Naive thymus-derived CD4-positive, alpha-beta T cell (primary cell): ENCODE data around the gene RAD51B. TPM values are rescaled to one million over a fixed set of nuclear protein-coding genes. Genes with fewer than 3 reads are reported as not detected.
A peak's percentile ranks its signal among the peaks of the same experiment; 100 is the strongest.

ENCODE experiments used
- ATAC-seq: fragments of 150-1000 bp; cut with Tn5 transposase; 2 replicates; pipeline ENCODE4 v1.10.0; 2021; ENCODE audit warnings: mild to moderate bottlenecking, moderate library complexity
- CTCF ChIA-PET: fragments of 350-600 bp; sonication (Branson Sonifier 250); formaldehyde crosslinking; loops from one replicate; lab custom pipeline; 2021; ENCODE audit warnings: antibody characterized with exemption; lab: Charles Lee
- POLR2A ChIA-PET: fragments of 350-600 bp; sonication (Branson Sonifier 250); formaldehyde crosslinking; loops from one replicate; lab custom pipeline; 2021; ENCODE audit warnings: antibody characterized with exemption, inconsistent platforms; lab: Charles Lee
- DNase-seq, 9 donors: peaks; one replicate each; pipeline versions ENCODE4 v3.0.0 to v3.0.0-alpha.2; 2020 to 2022; ENCODE audit warnings: mixed read lengths in 1 of 9
- H3K27ac ChIP-seq: one replicate; pipeline ENCODE4 v1.7.0; 2013; ENCODE audit warnings: mild to moderate bottlenecking, low read depth, low read length, moderate library complexity
- H3K27me3 ChIP-seq, 2 donors: one replicate each; pipeline ENCODE4 v1.7.0; 2013; ENCODE audit warnings: low read length in 2 of 2, mild to moderate bottlenecking in 2 of 2, moderate library complexity in 2 of 2; ENCODE audit not compliant: control insufficient read depth in 2 of 2, insufficient read depth in 2 of 2
- H3K36me3 ChIP-seq, 3 experiments: 1 replicate in 2 of 3; 2 replicates in 1 of 3; pipeline ENCODE4 v1.7.0; 2013; ENCODE audit warnings: low read length in 3 of 3, mild to moderate bottlenecking in 3 of 3, moderate library complexity in 1 of 3; ENCODE audit not compliant: insufficient read depth in 3 of 3, control insufficient read depth in 2 of 3
- H3K4me1 ChIP-seq, 2 donors: one replicate each; pipeline ENCODE4 v1.7.0; 2013; ENCODE audit warnings: low read length in 2 of 2, mild to moderate bottlenecking in 2 of 2, moderate library complexity in 1 of 2; ENCODE audit not compliant: control insufficient read depth in 2 of 2, insufficient read depth in 2 of 2
- H3K4me3 ChIP-seq: 2 replicates; pipeline ENCODE4 v1.7.0; 2013; ENCODE audit warnings: mild to moderate bottlenecking, low read length
- H3K9me3 ChIP-seq, 3 experiments: 1 replicate in 2 of 3; 2 replicates in 1 of 3; pipeline ENCODE4 v1.7.0; 2013; ENCODE audit warnings: low read length in 3 of 3; ENCODE audit not compliant: control insufficient read depth in 2 of 3
- H3K27ac Mint-ChIP-seq, 9 donors: one replicate each; pipeline ENCODE4 v1.8.0; 2020 to 2022; ENCODE audit warnings: mixed read lengths in 9 of 9, mild to moderate bottlenecking in 8 of 9, moderate library complexity in 5 of 9, inconsistent platforms in 2 of 9
- H3K27me3 Mint-ChIP-seq, 5 donors: one replicate each; pipeline ENCODE4 v1.8.0; 2021 to 2022; ENCODE audit warnings: mixed read lengths in 5 of 5, mild to moderate bottlenecking in 1 of 5
- H3K36me3 Mint-ChIP-seq, 5 donors: one replicate each; pipeline ENCODE4 v1.8.0; 2020 to 2022; ENCODE audit warnings: mixed read lengths in 5 of 5, mild to moderate bottlenecking in 3 of 5, inconsistent platforms in 1 of 5
- H3K4me1 Mint-ChIP-seq, 7 donors: one replicate each; pipeline ENCODE4 v1.8.0; 2020 to 2022; ENCODE audit warnings: mixed read lengths in 7 of 7, mild to moderate bottlenecking in 3 of 7, inconsistent platforms in 1 of 7
- H3K4me3 Mint-ChIP-seq, 10 donors: one replicate each; pipeline ENCODE4 v1.8.0; 2020 to 2022; ENCODE audit warnings: mild to moderate bottlenecking in 10 of 10, mixed read lengths in 10 of 10, moderate library complexity in 6 of 10, inconsistent platforms in 2 of 10
- H3K9me3 Mint-ChIP-seq, 11 donors: one replicate each; pipeline ENCODE4 v1.8.0; 2020 to 2022; ENCODE audit warnings: mixed read lengths in 11 of 11, mild to moderate bottlenecking in 4 of 11, inconsistent platforms in 1 of 11, moderate library complexity in 1 of 11
- intact Hi-C, 2 donors: fragments of 100-400 bp; cut with micrococcal nuclease; formaldehyde crosslinking; loops; one replicate each; pipeline ENCODE4 v1.15.1; 2023
- polyA plus RNA-seq, 2 donors: library from polyadenylated mRNA; unstranded; fragments of 300-500 nt; fragmentation: Illumina TruSeq; gene quantifications; one replicate each; pipeline ENCODE4 v1.2.3, GENCODE V29; 2021
- total RNA-seq, 6 experiments: library from RNA in 5 of 6; stranded (reverse) in 5 of 6; gene quantifications; 1 replicate in 5 of 6; 2 replicates in 1 of 6; pipeline ENCODE4 v1.2.3 and lab custom pipeline; 2021 to 2026

Gene RAD51B
- total and polyA plus RNA-seq, 7 experiments from 2014 or later: 15.0 to 42.2 (median 28.8) TPM

DNA sequence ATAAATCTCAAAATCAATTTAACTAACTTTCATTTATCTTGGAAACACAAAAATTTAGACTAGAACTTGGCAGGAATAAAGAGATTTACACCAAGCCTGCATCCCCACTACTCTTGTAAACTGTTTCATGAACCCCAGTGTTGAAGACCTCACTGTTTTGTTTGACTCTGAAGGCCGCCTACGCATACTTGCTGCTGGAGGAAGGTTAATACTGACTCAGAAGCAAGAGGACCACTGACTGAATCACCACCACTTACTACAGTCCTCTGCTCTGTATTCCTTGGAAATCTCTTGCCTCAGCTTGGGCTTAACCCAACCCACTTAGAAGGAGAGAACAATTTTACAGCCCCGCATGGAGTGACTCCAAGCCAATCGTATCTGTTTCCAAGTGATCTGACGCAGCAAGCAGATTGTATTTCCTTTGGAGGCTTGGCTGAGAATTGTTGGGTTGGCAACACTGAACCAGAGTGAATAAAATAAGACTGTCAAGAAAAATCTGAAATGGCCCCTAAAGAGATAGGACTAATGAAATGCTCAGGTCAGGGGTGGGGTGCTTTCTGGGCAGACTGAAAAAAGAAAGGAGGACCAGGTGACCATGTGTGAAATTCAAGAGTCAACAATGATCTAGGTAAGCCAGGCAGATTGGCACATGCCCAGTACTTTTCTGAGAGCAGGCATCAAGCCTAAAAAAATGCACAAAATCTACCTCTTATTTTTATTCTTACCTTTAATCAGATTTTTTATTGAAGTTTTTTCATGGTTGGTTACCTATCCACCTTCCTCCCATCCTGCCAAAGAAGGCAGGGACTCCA, 724.7 kb downstream of the RAD51B start:
- Mint-ChIP-seq H3K27ac (no peak overlapping the region), H3K4me1 (peaks cover 0 to 10% (median 3%) of the 10 kb centered on the region in 7 donors), H3K27me3 (no peaks in the 10 kb centered on the region), H3K9me3 (peaks cover 0 to 5% (median 0%) of the 10 kb centered on the region in 11 donors), H3K4me3 (no peak overlapping the region), H3K36me3 (peaks cover 0 to 8% (median 3%) of the 10 kb centered on the region in 5 donors)
- Histone ChIP-seq H3K4me3 (no peak overlapping the region), H3K27me3 (no peaks in the 10 kb centered on the region), H3K36me3 (no peaks in the 10 kb centered on the region), H3K9me3 (no peaks in the 10 kb centered on the region), H3K27ac (no peak overlapping the region), H3K4me1 (no peaks in the 10 kb centered on the region)
- CTCF ChIA-PET: no interaction called here
- POLR2A ChIA-PET: no interaction called here
- DNase-seq: no peak
- intact Hi-C loops: no loop called here
- no peak for ATAC-seq

DNA sequence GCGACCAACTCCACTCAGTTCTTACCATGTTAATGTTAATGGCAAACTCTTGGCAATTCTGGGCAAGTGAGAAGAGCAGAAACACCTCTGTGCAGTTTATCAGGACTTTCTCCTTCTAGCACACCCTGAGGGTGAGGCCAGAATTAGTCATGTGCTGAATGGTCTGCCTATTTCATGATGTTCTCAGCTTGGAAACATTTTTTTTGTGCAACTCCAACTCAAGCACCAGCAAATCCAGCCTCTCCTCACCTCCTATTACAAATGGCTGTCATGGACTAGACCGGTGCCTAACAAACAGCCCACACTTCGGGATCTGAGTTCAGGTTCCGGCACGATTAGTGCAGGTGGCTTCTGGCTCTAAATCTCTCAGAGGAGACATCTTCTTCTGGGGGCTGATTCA, 727.3 kb downstream of the RAD51B start:
- Mint-ChIP-seq H3K4me3 (no peak overlapping the region), H3K27ac (no peak overlapping the region), H3K4me1 (peaks cover 0 to 20% (median 9%) of the 10 kb centered on the region in 7 donors), H3K27me3 (no peaks in the 10 kb centered on the region), H3K36me3 (peaks cover 0 to 8% (median 0%) of the 10 kb centered on the region in 5 donors), H3K9me3 (peaks cover 0 to 2% (median 0%) of the 10 kb centered on the region in 11 donors)
- no peak overlapping the region for H3K27ac ChIP-seq
- intact Hi-C loops: no loop called here
- DNase-seq (no peak), ATAC-seq (no peak)
- no peaks in the 10 kb centered on the region for H3K36me3 ChIP-seq
- no peaks in the 10 kb centered on the region for H3K27me3 ChIP-seq
- no peaks in the 10 kb centered on the region for H3K4me1 ChIP-seq
- ChIA-PET CTCF (no interaction called here), POLR2A (no interaction called here)
- no peaks in the 10 kb centered on the region for H3K9me3 ChIP-seq
- no peak overlapping the region for H3K4me3 ChIP-seq

DNA sequence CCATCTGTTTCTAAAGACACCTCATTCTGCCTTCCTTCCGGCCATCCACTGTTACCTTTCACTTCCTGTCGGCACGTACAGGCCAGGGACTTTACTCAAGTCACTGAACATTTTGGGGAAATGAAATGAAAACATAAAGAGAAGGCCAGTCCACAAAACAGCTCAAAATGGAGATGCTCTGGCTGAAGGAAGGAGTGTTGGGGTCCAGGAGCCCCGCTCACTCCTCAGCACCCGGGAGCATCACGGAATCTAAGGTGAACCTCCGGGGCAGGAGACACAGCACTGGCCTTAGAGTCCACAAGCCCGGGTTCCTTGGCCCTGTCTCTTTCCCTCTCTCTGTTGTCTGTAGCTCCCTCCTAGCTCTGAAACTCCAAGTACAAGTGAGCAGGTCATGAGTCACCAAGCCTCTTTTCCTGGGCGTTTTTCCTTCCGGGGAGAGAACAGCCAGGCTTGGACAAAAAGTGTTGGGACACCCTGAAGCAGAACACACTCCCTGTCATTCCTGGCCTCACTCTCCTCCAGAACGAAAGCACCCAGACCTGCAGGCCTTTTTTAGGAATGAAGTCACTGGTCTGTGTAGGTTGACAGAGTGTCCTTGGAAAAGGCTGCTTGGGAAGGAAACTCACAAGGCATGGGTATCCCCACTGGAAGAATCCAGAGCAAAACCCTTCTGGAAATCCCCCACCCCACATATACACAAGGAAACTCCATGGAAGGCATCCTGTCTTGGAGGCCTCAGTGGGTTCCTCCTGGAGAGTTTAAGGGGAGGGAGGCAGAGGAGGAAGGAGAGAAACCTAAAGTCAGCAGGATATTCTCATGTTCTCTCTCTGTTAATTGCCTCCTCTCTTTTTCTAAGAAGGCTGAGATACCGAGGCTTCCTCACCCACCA, 728.0 kb downstream of the RAD51B start:
- no peak overlapping the region for H3K27ac ChIP-seq
- Mint-ChIP-seq H3K36me3 (peaks cover 0 to 8% (median 0%) of the 10 kb centered on the region in 5 donors), H3K4me1 (peaks cover 0 to 25% (median 14%) of the 10 kb centered on the region in 7 donors), H3K27ac (peak overlapping the region in 1 of 9 donors; percentile 51), H3K4me3 (no peak overlapping the region), H3K9me3 (peaks cover 0 to 2% (median 0%) of the 10 kb centered on the region in 11 donors), H3K27me3 (no peaks in the 10 kb centered on the region)
- no peaks in the 10 kb centered on the region for H3K4me1 ChIP-seq
- intact Hi-C loops: no loop called here
- DNase-seq: no peak
- H3K9me3 ChIP-seq: no peaks in the 10 kb centered on the region
- ChIA-PET CTCF (no interaction called here), POLR2A (no interaction called here)
- H3K27me3 ChIP-seq: no peaks in the 10 kb centered on the region
- H3K36me3 ChIP-seq: no peaks in the 10 kb centered on the region
- ATAC-seq: no peak
- no peak overlapping the region for H3K4me3 ChIP-seq

DNA sequence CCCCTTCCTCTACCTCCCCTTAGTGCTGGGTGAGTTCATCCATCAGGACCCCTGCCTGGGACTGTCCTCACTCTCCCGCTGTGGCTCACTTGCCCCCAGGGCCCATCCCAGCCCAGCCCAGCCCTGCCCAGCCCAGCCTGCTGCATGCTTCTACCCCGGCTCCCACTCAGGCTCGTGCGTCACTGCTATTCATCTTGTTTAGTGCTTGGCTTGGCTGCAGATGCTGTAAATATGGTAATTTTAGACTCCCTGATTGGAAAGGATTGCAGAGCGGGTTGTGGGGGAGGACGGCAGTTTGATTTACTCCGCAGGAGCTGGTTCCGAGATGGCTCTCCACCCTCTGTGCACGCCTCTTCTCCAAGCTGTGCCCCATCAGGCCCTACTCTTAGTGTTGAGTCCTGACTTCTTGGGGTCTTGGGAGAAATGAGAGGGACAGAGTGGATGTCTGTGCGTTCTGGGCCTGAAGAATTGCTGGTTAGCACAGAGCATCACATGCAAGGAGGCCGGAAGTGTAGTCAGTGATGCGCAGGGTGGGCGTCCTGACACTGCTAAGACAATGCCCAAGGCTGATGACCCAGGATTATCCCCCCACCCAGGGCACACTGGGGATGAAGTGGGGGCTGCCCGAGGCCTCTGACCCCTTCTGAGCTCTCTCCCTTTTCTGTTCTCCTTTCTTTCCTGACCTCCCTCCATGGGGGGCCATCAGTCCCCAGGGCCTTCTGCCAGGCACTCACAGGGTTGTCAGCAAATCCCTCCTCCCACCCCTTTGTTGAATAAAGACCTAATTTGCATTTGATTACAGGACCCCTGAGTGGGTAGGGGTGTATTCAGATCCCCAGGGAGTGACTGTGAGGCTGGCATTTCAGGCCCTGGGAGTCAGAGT, 728.9 kb downstream of the RAD51B start:
- H3K27ac Mint-ChIP-seq: peak overlapping the region in 1 of 9 donors; percentile 15

DNA sequence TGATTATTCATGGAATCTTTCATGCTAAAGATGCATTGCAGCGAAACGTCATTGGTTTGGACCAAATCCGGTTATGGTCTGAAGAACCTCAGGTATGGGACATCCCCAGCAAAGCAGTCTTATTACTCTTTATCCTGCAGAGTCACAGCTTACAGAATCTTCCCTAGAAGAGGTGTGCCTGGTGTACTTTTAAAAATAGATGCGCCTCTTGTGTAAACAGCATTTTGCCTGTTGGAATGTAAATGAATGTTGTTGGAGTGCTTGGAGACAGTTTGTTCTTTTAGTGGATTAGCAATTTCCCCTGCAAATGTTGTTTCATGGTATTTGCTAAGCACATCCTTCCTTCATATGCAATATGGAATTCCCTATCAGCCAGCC, 730.7 kb downstream of the RAD51B start:
- ATAC-seq (no peak), DNase-seq (no peak)
- Histone ChIP-seq H3K27ac (no peak overlapping the region), H3K36me3 (no peaks in the 10 kb centered on the region), H3K9me3 (no peaks in the 10 kb centered on the region), H3K4me3 (no peak overlapping the region), H3K4me1 (no peaks in the 10 kb centered on the region), H3K27me3 (no peaks in the 10 kb centered on the region)
- CTCF ChIA-PET: no interaction called here
- Mint-ChIP-seq H3K36me3 (peaks cover 0 to 8% (median 0%) of the 10 kb centered on the region in 5 donors), H3K9me3 (peaks cover 0 to 2% (median 0%) of the 10 kb centered on the region in 11 donors), H3K4me1 (peaks cover 0 to 39% (median 29%) of the 10 kb centered on the region in 7 donors), H3K27me3 (no peaks in the 10 kb centered on the region), H3K27ac (no peak overlapping the region), H3K4me3 (no peak overlapping the region)
- intact Hi-C loops: no loop called here
- POLR2A ChIA-PET: no interaction called here

More for the DNA sequence above, 728.9 kb downstream of the RAD51B start:
- Histone ChIP-seq H3K4me3 (no peak overlapping the region), H3K27me3 (no peaks in the 10 kb centered on the region), H3K4me1 (no peaks in the 10 kb centered on the region), H3K9me3 (no peaks in the 10 kb centered on the region), H3K27ac (no peak overlapping the region), H3K36me3 (no peaks in the 10 kb centered on the region)
- no peak for DNase-seq
- POLR2A ChIA-PET: no interaction called here
- ATAC-seq: no peak
- Mint-ChIP-seq H3K27me3 (no peaks in the 10 kb centered on the region), H3K4me3 (no peak overlapping the region), H3K36me3 (peaks cover 0 to 8% (median 0%) of the 10 kb centered on the region in 5 donors), H3K9me3 (peaks cover 0 to 2% (median 0%) of the 10 kb centered on the region in 11 donors), H3K4me1 (peaks cover 0 to 33% (median 23%) of the 10 kb centered on the region in 7 donors)
- intact Hi-C loops: no loop called here
- CTCF ChIA-PET: no interaction called here

DNA sequence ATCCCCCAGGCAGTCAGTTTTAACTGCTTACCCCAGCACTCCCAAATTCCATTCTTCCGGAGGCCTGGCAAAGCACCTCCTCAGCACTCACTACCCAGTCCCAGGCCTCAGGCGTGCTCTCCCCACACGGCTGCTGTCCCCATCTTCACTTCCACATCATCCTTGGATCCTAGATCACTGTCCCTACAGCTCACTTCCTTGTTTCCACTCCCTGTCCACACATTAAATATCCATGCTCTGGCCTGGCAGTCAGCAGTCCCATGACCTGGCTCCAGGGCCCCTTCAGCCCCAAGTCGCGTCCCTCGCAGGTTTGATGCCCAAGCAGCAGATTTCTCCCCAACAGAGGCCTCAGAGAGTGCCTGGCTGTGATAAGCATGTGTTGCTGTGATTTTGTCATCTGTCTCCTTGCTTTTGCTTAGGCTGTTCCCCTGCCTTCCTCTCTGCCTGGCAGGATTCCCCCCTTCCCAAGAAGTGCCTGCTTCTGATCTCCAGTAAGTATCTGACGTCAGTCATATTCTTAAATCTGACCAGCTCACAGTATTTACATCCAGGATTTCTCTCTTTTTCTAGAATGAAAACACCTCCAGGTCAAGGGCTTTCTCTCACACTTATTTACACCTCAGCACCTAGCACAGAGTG, 731.6 kb downstream of the RAD51B start:
- H3K4me3 ChIP-seq: no peak overlapping the region
- Mint-ChIP-seq H3K27ac (peak overlapping the region in 1 of 9 donors; percentile 60), H3K36me3 (peaks cover 0 to 7% (median 0%) of the 10 kb centered on the region in 5 donors), H3K27me3 (no peaks in the 10 kb centered on the region), H3K4me3 (peak overlapping the region in 1 of 10 donors; percentile 34), H3K9me3 (no peaks in the 10 kb centered on the region), H3K4me1 (peaks cover 0 to 38% (median 29%) of the 10 kb centered on the region in 7 donors)
- intact Hi-C loops: no loop called here
- no peak overlapping the region for H3K27ac ChIP-seq
- no peaks in the 10 kb centered on the region for H3K4me1 ChIP-seq
- ChIA-PET CTCF (no interaction called here), POLR2A (interaction anchor here (0.6 to 0.8 kb wide), 2 partner anchors 44 to 232 kb away, joined by 3 to 4 read pairs; no protein-coding TSS in a partner anchor)
- ATAC-seq (no peak), DNase-seq (no peak)
- no peaks in the 10 kb centered on the region for H3K27me3 ChIP-seq
- H3K36me3 ChIP-seq: no peaks in the 10 kb centered on the region
- H3K9me3 ChIP-seq: no peaks in the 10 kb centered on the region
